HL-60/S4 treated with phorbol 12-myristate 13-acetate at 8.2 ng/mL for 4 days and 3 days (cell line): ENCODE data around the gene DIS3L2.

Experiments
- in situ Hi-C: fragments of 300-500 bp; cut with MboI; formaldehyde crosslinking; loops from 2 replicates; pipeline ENCODE4 v1.15.0; 2022; ENCODE audit warnings: low sequenced_read_pairs

The DIS3L2 gene

DNA sequence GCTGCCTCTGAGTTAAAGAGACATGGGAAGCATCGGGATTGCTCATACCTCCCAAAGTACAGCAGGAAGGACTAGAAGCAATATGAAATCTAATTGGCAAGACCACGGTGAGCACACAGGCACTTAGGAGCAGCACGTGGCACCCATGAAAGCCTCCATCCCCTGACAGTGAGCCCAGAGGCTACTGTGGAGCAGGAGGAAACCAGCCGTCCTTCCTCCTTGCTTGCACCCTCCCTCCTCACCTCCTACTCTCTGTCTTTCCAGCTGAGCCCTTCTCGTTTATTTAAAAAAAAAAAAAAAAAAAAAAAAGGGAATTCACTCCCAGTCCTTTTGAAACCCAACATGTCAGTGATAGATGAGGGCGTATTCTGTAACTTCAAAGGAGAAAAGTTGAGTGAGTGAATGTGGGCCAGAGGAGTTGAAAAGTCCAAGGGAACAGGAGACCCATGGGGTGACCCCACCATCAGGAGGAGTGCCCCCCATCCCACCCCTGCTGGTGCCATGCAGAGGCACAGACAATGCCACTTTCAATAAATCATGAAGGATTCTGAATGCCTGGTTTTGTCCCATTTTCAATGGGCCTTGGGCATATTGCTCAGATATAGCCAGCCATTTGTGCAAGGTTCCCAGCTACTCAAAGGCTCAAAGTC lies 320.5 kb downstream of the DIS3L2 start:
- in situ Hi-C loops: no loop called here

DNA sequence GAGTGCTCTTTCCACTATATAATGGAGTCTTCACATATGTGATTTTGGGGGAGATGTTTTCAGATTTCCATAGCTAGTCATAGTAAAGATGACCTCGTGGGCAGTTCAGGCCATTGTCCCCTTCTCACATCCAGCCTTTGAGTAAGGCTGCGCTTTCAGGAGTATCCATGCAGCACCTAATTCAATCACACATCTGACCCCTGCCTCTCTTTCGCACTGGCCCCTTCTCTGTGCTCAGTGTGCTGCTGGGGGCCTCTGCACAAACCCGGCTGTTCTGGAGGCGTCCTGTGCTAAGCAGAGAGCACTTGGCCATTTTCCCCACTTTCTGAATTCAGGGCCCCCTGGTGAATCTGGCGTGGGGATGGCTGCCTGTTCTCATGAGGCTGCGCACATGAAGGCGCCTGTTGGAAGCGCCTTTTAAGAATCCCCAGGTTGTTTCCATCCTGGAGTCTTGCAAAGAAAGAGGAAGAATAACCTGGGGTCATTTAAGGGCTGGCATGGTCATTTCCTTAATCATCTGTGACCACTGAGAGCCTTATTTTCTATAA lies 321.1 kb downstream of the DIS3L2 start:
- in situ Hi-C loops: no loop called here

DNA sequence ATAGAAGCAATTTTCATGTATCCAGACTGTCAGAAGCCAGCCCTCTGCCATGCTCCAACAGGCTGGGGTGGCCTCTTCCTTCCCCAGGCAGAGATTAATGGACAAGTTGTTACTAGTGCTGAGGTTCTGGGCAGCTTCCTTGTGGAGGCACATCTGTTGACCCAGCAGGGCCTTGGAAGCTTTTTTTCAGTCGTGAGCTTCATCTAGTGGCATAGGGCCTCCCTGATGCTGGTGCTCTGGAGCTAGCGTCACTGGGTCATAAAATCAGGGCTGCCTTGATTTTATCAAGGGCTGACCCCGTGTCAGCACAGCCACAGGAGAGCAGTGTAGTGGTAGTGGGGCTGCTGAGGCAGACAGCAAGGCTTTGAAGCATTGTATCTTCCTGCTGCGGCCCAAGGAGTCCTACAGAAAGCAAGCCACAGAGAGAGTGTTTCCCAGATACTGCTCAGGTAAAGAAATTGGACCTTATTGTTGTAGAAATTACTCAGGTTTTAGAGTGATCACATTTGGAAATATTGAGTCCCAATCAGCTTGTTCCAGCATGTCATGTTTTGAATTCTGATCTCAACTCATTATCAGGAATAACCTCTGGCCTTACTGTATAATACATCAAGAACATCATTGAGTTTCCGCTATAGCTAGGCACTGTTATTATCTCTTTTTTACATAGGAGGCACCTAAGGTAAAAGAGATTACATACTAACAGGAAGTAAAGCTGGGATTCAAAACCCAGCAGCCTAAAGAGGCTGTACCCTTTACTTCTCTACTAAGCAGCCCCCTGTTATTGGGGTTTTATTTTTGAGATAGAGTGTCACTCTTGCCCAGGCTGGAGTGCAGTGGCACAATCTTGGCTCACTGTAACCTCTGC lies 324.7 kb downstream of the DIS3L2 start:
- in situ Hi-C loops: no loop called here

DNA sequence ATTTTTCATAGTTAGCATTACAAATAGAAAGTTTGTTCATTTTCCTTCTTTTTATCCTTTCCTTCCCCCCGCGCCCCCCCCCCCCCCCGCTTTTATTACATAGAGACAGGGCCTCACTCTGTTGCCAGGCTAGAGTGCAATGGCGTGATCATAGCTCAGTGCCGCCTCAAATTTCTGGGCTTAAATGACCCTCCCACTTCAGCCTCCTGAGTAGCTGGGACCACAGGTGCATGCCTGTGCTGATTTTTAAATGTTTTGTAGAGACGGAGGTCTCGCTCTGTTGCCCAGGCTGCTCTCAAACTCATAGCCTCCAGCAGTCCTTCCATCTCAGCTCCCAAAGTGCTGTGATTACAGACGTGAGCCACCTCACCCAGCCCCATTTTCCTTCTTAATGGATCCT lies 325.8 kb downstream of the DIS3L2 start:
- in situ Hi-C loops: no loop called here

DNA sequence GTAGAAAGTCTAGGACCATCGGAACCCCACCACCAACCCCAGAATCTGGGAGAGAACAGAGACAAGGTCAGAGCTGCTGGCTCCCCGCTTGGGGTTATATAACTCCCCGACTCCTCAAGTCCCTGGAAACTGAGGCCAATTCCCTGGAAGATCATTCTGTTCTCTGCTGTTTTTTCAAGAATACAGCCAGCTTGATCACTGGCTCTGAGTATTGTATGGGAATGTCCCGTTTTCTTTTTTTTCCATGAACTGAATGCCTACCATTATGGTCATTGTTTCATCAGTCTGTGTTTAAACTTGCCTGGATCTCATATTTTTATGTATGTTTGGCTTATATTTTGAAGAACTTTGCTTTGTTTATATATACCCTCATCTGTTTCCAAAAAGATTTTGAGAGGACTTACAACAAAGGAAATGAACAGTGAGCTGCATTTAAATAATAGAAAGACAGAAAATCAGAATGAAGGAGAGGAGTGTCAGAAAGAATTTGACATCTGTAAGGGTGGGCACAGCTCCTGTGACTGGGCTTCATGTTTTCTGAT lies 327.0 kb downstream of the DIS3L2 start:
- in situ Hi-C loops: no loop called here

DNA sequence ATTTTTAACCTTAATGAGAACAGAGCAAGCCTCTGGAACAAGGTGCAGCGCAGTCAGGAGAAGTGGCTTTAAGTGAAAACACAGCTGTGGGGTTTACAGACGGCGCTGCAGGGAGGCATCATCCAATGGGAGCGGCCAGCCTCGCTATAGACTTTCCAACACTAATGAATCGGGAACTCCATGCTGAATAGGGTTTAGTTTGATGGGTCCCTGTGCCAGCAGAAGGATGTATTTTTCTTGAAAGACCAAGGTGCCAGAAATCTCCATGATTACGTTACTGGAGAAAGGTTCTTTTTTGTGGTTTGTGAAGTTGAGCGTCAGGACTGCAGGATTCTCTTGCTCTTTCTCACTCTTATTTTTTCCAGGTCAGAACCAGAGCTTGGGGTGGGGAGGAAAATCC lies 329.2 kb downstream of the DIS3L2 start:
- in situ Hi-C loops: no loop called here

DNA sequence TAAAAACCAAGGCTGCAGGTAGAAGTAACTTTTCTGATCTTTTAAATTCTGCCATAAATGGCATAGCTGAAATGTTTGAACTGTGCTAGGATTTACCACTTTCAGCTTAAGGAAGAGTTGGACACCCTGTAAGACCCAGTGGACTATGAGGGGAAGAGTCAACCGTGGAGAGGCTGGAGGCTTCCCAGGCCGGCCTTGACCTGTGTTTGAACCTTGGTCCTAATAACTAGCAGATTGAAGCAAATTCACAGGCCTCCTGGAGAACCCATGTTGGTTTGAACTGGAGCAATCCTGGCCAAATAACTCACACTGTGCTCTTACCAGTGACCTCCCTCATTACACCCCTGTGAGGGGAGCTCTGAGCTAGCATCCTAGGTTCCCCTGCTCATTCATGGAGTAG lies 329.8 kb downstream of the DIS3L2 start:
- in situ Hi-C loops: no loop called here

DNA sequence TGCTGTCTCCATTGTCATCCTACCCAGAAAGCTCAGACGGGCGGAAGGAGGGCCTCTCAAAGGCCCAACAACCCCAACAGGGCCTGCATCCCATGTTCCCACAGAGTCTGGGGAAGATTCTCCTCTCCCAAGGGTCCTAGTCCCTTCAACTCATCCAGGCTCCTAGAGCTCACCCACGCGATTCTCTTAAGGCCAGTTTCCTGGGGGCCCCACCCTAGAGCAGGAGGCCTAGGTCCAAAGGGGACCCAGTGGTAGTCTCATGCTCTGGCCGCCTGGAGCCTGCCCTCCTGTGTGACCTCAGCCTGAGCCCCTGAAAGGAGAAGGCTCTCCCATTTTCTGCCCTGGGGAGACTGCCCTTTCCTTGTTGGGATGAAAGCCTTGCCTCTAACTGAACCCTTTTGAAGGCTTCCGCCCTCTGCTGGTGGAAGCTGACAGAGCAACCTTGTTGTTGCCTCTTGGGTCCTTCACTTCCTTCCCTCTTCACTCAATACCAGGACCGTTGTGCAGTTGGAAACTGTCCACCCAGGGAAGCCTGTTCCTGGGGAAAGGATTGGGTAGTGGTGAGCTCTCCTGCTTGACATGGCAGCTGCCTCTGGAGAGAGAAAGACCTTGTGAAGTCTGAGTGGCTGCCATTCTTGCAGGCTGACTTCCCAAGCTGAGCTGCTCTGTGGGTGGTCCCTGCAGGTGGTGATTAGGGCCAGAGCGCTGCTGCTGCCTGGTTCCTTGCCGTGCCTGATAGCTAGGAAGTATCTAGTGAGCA lies 331.1 kb downstream of the DIS3L2 start:
- in situ Hi-C loops: no loop called here

DNA sequence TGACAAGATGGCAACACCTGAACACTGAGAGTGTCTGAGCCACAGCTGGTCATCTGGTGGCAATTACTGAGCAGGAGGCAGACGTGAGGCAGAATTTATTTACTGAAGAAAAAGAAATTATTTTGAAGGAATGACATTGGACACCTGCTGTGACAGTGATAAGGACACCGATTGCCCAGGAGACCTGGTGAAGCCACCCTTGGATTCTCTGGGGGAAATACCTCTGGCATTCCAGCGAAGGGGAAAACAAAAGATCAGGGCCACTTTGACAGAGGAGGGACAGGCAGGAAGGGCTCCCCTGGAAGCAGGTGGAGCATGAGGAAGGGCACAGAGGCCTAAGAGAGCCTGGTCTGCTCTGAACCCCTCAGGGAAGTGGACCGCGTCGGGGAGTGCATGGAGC lies 331.7 kb downstream of the DIS3L2 start:
- in situ Hi-C loops: no loop called here

DNA sequence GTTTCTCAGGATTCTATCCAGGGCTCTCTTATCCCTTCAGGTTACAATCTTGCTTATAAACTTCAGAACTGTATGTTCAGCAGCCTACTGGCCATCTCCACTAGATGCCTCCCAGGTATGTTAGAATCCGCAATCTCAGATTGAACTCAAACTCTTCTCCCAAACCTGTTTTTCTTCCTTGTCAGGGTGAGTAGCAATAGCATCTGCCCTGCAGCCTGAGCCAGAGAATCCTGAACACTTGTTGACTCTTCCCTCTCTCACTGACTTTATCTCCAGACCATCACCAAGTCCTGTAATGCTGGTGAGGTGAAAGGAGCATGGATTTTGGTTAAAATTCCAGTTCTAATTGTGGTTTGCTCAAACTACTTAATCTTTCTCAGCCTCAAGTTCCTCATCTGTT lies 334.5 kb downstream of the DIS3L2 start:
- in situ Hi-C loops: no loop called here

DNA sequence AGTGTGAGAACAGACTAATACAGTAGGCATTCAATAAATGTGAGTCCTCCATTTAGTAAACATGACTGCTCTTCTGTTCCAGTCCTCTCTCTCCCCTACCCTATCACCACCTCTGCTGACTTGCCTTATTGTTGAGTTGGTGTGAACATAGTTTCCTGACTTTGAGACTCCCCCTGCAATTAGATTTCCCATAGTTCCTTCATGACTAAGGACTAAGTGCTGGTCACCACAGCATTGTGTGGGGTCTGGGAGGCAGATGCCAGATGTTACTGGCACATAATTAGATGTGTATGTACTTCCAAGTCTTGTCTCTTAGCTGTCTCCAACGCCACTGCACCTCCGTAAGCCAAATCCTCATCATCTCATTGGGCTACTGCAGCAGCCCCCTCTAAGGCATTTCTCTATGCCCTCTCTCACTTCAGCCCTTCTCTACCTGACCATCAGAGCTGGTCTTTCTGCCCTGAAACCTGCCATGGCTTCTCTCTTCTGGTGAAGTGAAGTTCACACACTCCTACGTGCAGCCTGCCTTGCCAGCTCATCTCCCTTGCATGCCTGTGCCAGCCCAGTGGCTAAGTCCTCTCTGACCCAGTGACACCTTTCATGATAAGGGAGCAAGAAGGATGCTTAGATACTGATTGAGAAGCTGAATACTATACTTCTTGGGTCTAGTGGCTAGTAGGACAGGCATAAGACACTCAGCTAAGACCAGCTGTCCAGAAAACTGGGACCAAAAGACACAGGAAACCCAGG lies 335.4 kb downstream of the DIS3L2 start:
- in situ Hi-C loops: no loop called here

DNA sequence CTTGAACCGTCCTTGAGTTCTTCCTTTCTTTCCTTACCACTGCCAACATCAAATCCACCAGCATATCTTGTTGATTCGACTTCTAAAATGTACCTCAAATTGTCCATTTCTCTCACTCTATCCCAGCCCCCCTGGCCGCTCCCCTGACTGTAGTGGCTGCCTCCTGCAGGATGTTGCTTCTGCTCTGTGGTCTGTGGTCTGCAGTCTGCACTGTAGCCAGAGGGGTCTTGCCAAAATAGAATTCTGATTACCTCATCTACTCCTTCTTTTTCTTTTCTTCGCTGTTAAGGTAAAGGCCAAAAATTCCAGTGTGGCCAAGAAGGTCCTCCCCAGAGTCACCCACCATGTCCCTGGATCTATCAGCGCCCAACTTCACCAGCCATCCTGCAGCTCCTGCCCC lies 337.6 kb downstream of the DIS3L2 start:
- in situ Hi-C loops: no loop called here

DNA sequence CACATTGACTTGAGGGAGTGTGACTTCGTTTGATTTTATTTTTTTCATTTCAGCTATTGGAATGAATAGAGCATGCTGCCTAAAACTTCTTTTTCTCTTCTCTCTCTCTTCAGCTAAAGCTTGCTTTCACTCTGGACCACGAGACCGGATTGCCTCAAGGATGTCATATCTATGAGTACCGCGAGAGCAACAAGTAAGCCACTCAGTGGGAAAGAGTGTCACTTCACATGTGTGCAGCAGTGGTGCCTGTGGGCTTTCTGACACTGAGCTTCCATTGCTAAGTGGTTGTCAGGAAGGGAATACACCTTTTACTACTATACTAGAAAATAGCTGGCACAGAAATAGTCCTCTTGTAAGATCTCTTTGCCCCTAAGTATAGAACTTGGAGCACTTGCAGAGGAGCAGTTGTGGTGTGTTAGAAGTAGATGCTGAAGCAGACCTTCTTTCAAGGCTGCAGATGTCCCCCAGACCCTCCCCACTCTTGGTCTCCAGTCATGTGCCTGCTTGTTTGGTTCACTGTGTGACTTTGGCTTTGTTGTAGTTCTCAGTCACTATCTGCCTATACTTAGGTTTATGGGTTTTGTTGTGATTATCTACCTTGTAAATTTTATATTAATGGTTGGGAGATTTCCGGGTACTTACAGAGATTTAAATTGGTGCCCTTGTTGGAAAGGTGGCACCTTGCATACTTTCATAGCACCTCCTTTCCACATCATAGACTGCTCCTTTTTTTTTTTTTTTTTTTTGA lies 338.6 kb downstream of the DIS3L2 start:
- in situ Hi-C loops: loop anchor here (25.0 kb wide), 1 partner anchor 388 kb away; no protein-coding TSS in a partner anchor

DNA sequence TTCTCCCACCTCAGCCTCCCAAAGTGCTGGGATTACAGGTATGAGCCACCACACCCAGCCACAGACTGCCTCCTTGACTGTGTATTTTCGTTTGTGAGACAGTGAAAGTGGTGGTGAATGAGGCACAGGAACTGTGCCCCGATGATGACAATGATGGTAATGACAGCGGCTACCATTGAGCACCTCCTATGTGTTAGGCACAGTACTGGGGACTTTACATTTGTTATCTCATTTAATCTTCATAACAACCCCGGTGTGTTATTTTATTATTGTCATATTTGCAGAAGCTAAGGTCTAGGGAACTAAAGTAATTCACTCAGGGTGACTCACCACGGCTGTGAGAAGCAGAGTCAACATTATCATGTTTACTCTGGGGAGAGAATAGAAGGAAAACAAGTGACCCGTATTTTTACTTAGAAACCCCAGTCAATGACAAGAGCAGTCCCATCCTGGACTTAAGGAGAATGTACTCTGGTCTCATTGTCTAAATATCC lies 339.4 kb downstream of the DIS3L2 start:
- in situ Hi-C loops: loop anchor here (25.0 kb wide), 1 partner anchor 389 kb away; no protein-coding TSS in a partner anchor

DNA sequence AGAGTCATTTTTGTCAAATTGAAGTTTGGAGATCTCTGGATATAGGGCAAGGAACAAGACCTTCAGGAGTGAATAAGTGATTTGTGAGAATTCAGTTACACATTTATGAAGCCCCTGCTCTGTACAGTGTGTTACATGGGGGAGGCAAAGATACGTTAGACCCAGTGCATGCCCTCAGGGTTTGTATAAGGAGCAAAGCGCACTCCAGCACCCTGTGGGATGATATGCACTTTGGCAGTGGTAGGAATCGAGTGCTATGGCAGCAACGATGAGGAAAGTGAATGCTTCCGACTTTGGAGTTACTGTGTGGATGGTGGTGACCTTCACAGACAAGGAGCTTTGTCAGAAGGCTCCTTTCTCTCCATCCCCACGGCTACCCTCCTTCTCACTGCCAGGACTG lies 342.7 kb downstream of the DIS3L2 start:
- in situ Hi-C loops: loop anchor here (25.0 kb wide), 1 partner anchor 392 kb away; no protein-coding TSS in a partner anchor

DNA sequence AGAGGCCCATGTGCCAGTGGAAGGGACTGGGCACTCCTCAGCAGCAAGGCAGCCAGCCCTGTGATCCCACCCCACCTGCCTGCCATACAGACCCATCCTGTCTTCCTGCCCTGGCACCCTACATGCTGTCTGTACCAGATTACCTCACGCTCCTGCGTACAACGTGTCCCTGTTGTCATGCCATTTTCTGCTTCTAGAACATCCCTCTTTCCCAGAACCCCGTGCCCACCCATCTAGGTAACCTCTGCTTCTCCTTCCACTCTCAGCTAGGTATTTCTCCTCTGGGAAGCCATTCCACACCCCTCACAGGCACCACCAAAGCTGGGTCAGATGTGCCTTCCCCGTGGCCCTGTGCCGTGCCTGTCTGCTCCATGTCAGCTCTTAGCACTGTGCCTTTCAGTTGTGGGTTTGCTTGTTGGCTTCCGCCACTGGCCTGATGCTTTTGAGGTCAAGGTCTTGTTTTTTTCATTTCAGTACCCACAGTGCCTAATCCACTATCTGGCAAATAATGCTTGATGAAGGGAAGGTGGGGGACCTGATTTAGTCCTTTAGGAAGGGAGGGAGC lies 345.3 kb downstream of the DIS3L2 start:
- in situ Hi-C loops: loop anchor here (25.0 kb wide), 1 partner anchor 395 kb away; no protein-coding TSS in a partner anchor

DNA sequence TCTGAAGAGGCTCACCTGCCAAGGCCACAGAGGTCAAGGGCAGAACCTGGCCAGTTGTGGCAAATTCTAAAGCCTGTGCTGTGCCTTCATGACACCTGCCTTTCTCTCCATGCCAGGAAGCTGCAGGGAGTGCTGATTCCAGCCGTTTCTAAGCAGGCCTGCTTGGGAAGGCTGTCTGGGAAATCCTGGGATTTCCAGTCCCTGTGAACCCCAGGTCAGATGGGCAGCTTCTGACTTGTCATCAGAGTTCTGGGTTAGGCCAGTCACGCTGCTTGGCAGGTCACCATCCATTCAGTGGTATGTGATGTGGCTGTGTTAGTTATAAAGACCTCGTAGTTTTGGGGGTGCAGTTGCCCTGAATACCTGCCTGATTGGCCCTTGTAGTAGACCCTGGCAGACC lies 346.3 kb downstream of the DIS3L2 start:
- in situ Hi-C loops: loop anchor here (25.0 kb wide), 1 partner anchor 396 kb away; no protein-coding TSS in a partner anchor

DNA sequence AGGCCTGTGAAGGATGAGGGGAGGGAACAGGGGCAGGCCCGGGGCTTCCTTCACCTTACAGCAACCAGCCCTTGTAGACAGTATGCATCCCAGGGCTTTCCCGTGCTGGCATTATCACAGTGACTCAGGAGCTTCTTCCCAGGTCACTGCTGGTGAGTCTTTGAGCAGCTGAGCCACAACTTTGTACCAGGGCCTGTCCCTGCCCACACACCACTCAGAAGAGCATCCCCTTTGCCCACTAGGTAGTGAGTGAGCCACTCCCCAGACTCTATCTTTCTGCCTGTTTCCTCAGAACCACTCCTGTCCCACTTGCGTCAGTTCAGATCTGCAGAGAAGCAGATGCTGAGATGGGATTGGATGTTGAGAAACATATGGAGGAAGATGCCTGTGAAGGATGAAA lies 347.5 kb downstream of the DIS3L2 start:
- in situ Hi-C loops: loop anchor here (25.0 kb wide), 1 partner anchor 397 kb away; no protein-coding TSS in a partner anchor

DNA sequence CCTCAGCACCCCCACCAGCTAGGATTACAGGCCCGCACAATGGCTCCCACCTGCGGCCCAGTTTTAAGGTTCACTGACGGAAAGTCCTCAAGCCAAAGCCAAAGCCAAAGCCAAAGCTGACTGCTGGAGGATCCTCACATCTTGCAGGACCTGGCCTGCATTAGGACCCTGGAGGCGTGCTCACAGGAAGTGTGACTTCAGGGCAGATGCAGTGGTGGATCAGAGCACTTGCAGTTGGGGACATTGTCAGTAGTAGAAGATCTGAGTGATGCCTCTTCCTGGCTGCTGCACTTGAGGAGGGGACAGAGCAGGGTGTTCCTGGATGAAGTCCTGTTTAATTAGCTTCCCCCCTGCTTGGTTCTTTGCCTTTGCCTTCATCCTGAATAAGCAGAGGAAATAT lies 348.1 kb downstream of the DIS3L2 start:
- in situ Hi-C loops: loop anchor here (25.0 kb wide), 1 partner anchor 397 kb away; no protein-coding TSS in a partner anchor
